HepG2 (cell line): Measurements from ENCODE around the gene B4GALT1. TPM values are rescaled to one million over a fixed set of nuclear protein-coding genes. Genes with fewer than 3 reads are reported as not detected.
A peak's percentile ranks its signal among the peaks of the same experiment; 100 is the strongest.

Experiments
- ATAC-seq: fragments of 200-7000 bp; cut with Tn5 transposase; 3 replicates; pipeline ENCODE4 v1.9.1; 2020; ENCODE audit warnings: mild to moderate bottlenecking, moderate library complexity
- BruUV-seq: library from RNA; stranded (reverse); fragments of 400-500 nt; replicated peaks from 2 replicates; lab custom pipeline; 2021; lab: Mats Ljungman, UMichigan
- CTCF ChIA-PET: fragments of 300-600 bp; formaldehyde crosslinking; extraction: SDS; loops from one replicate; lab custom pipeline; 2021; ENCODE audit warnings: low total read pairs, inconsistent platforms, low intra/inter-chr PET ratio; lab: Yijun Ruan, JAX
- POLR2A ChIA-PET: fragments of 350-600 bp; sonication (Branson Sonifier 250); formaldehyde crosslinking; loops from one replicate; lab custom pipeline; 2020; ENCODE audit warnings: antibody characterized with exemption, inconsistent platforms; lab: Yijun Ruan, JAX
- DNase-seq: peaks from one replicate; pipeline ENCODE4 v3.0.0-alpha.2; 2015; ENCODE audit warnings: low spot score
- FAIRE-seq: peaks from 3 replicates; lab custom pipeline; 2011; peaks lifted over from hg19 to GRCh38; lab: Jason Lieb, UNC
- H2AFZ ChIP-seq: one replicate; pipeline ENCODE4 v1.6.1; 2011; ENCODE audit warnings: low read length, inconsistent platforms
- H3K27ac ChIP-seq: fragments of 300-600 bp; 3 replicates; pipeline ENCODE4 v1.8.0; 2011; ENCODE audit warnings: mixed run types, mild to moderate bottlenecking, mixed read lengths, low read length, inconsistent platforms; ENCODE audit not compliant: insufficient read depth; ENCODE audit errors: extremely low read length
- H3K27me3 ChIP-seq, 2 experiments: fragments of 200-600 bp in 1 of 2; 2 replicates in 1 of 2; 3 replicates in 1 of 2; pipeline versions ENCODE4 v1.6.0 to v1.8.0; 2011; ENCODE audit warnings: low read length in 2 of 2, mild to moderate bottlenecking in 2 of 2, moderate library complexity in 2 of 2, inconsistent platforms in 1 of 2; ENCODE audit not compliant: insufficient read depth in 2 of 2, control insufficient read depth in 1 of 2
- H3K36me3 ChIP-seq, 2 experiments: fragments of 200-600 bp in 1 of 2; replicated peaks in 1 of 2; 2 replicates in 1 of 2; 3 replicates in 1 of 2; pipeline versions ENCODE4 v1.5.1 to v1.8.0; 2011; ENCODE audit warnings: low read length in 2 of 2, inconsistent platforms in 1 of 2; ENCODE audit not compliant: insufficient read depth in 2 of 2, control insufficient read depth in 1 of 2
- H3K4me1 ChIP-seq: 2 replicates; pipeline ENCODE4 v1.5.1; 2012; ENCODE audit warnings: low read length, inconsistent platforms; ENCODE audit not compliant: insufficient read depth
- H3K4me2 ChIP-seq: 2 replicates; pipeline ENCODE4 v1.6.0; 2011; ENCODE audit warnings: low read depth, low read length, inconsistent platforms
- H3K4me3 ChIP-seq, 3 experiments: fragments of 200-600 bp in 1 of 3; sonication (generic), shearing (Covaris generic) in 1 of 3; replicated peaks in 1 of 3; 2 replicates each; pipeline ENCODE4 v1.5.1; 2011 to 2016; ENCODE audit warnings: low read length in 3 of 3, inconsistent platforms in 2 of 3, low read depth in 2 of 3, mild to moderate bottlenecking in 2 of 3, control low read depth in 1 of 3, mixed read lengths in 1 of 3; ENCODE audit not compliant: insufficient read depth in 1 of 3
- H3K79me2 ChIP-seq: one replicate; pipeline ENCODE4 v1.6.1; 2011; ENCODE audit warnings: low read length, inconsistent platforms; ENCODE audit not compliant: insufficient read depth
- H3K9ac ChIP-seq: 2 replicates; pipeline ENCODE4 v1.6.0; 2011; ENCODE audit warnings: mild to moderate bottlenecking, low read depth, low read length, inconsistent platforms; ENCODE audit not compliant: insufficient read depth
- H3K9me3 ChIP-seq: 2 replicates; pipeline ENCODE4 v1.5.1; 2012; ENCODE audit warnings: mild to moderate bottlenecking, low read length
- H4K20me1 ChIP-seq: 2 replicates; pipeline ENCODE4 v1.6.0; 2011; ENCODE audit warnings: inconsistent platforms, mild to moderate bottlenecking, low read length, moderate library complexity; ENCODE audit not compliant: insufficient read depth
- CENPX ChIP-seq: sonication (generic); formaldehyde crosslinking; IDR thresholded peaks from 2 replicates; pipeline ENCODE4 v1.9.0; 2021; ENCODE audit warnings: mild to moderate bottlenecking, missing genetic modification reagents, moderate library complexity
- GTF3A ChIP-seq: sonication (generic); formaldehyde crosslinking; conservative IDR thresholded peaks from 2 replicates; pipeline ENCODE4 v1.4.0; 2020; ENCODE audit warnings: mild to moderate bottlenecking, missing genetic modification reagents
- KAT8 ChIP-seq: IDR thresholded peaks from 2 replicates; pipeline ENCODE4 v1.6.1; 2016; ENCODE audit warnings: missing genetic modification reagents, missing compliant biosample characterization
- KDM1A ChIP-seq: IDR thresholded peaks from 2 replicates; pipeline ENCODE4 v1.6.1; 2016; ENCODE audit warnings: missing compliant biosample characterization
- NCOR1 ChIP-seq: fragments of 200-600 bp; sonication (generic); IDR thresholded peaks from 2 replicates; pipeline ENCODE4 v1.7.0; 2017; ENCODE audit warnings: antibody characterized with exemption, low read length, borderline replicate concordance
- NFIB ChIP-seq: sonication (generic); formaldehyde crosslinking; IDR thresholded peaks from 2 replicates; pipeline ENCODE4 v1.9.0; 2021; ENCODE audit warnings: missing genetic modification reagents, mild to moderate bottlenecking, borderline replicate concordance
- THAP11 ChIP-seq: IDR thresholded peaks from 2 replicates; pipeline ENCODE4 v1.6.1; 2016; ENCODE audit warnings: missing biosample characterization, missing genetic modification reagents
- TSC22D2 ChIP-seq: sonication (generic); formaldehyde crosslinking; IDR thresholded peaks from 2 replicates; pipeline ENCODE4 v1.5.1; 2020; ENCODE audit warnings: missing genetic modification reagents, mild to moderate bottlenecking, borderline replicate concordance
- ZNF598 ChIP-seq: sonication (generic); formaldehyde crosslinking; IDR thresholded peaks from 2 replicates; pipeline ENCODE4 v1.5.1; 2020; ENCODE audit warnings: mild to moderate bottlenecking, missing genetic modification reagents, borderline replicate concordance
- ZSCAN12 ChIP-seq: sonication (generic); formaldehyde crosslinking; IDR thresholded peaks from 2 replicates; pipeline ENCODE4 v1.9.0; 2021; ENCODE audit warnings: mild to moderate bottlenecking, missing genetic modification reagents
- WGBS: methylation state at CpG from one replicate; pipeline ENCODE4 v1.1.6; 2017; ENCODE audit warnings: low lambda C conversion rate; 5-methylcytosine and 5-hydroxymethylcytosine counted together
- in situ Hi-C: cut with HindIII; loops from 2 replicates; pipeline ENCODE4 v1.10.0; 2017; ENCODE audit warnings: low pct_unique_long_range_greater_than_20kb; ENCODE audit not compliant: extremely low pct_ligation_motif_present
- intact Hi-C: fragments of 100-400 bp; cut with micrococcal nuclease; formaldehyde crosslinking; loops from one replicate; pipeline ENCODE4 v1.10.0; 2022; ENCODE audit not compliant: unreplicated experiment
- polyA plus RNA-seq, 8 experiments: library from polyadenylated mRNA; depleted of rRNA in 3 of 8; stranded (reverse) in 7 of 8; unstranded in 1 of 8; fragments of >200 nt; fragmentation: Illumina TruSeq in 4 of 8; extraction: Trizol in 4 of 8; gene quantifications; 2 replicates each; pipeline versions ENCODE4 v1.2.1 to v1.2.3, GENCODE V29; 2011 to 2016; ENCODE audit warnings: low read depth in 4 of 8, missing spikeins in 1 of 8, mixed read lengths in 1 of 8; ENCODE audit not compliant: insufficient read depth in 1 of 8
- total RNA-seq, 5 experiments: library from RNA; depleted of rRNA; stranded (reverse); fragments of >200 nt; fragmentation: Illumina TruSeq; extraction: Trizol; gene quantifications; 2 replicates each; pipeline ENCODE4 v1.2.3, GENCODE V29; 2016; ENCODE audit warnings: low read depth in 1 of 5
- TF ChIP-seq, protein P1 (sequence below): sonication (generic); formaldehyde crosslinking; IDR thresholded peaks from 2 replicates; pipeline ENCODE4 v1.8.1; 2023; ENCODE audit warnings: mild to moderate bottlenecking, missing genetic modification reagents, borderline replicate concordance
- TF ChIP-seq, protein P2 (sequence below): fragments of 450-650 bp; IDR thresholded peaks from 2 replicates; pipeline ENCODE4 v1.6.1; 2017; ENCODE audit warnings: mild to moderate bottlenecking
- TF ChIP-seq, protein P3 (sequence below): IDR thresholded peaks from 2 replicates; pipeline ENCODE4 v1.6.1; 2012; ENCODE audit warnings: low read depth, low read length, improper control_type of control experiment
- TF ChIP-seq, protein P4 (sequence below): sonication (generic); formaldehyde crosslinking; IDR thresholded peaks from 2 replicates; pipeline ENCODE4 v1.5.0; 2020; ENCODE audit warnings: mild to moderate bottlenecking, missing genetic modification reagents, moderate library complexity

The B4GALT1 gene
- total and polyA plus RNA-seq, 2 of the 13 experiments (the other 11 are each of a cell fraction or from before 2014, with no cell fraction given) = 15.7 to 33.5 TPM

DNA sequence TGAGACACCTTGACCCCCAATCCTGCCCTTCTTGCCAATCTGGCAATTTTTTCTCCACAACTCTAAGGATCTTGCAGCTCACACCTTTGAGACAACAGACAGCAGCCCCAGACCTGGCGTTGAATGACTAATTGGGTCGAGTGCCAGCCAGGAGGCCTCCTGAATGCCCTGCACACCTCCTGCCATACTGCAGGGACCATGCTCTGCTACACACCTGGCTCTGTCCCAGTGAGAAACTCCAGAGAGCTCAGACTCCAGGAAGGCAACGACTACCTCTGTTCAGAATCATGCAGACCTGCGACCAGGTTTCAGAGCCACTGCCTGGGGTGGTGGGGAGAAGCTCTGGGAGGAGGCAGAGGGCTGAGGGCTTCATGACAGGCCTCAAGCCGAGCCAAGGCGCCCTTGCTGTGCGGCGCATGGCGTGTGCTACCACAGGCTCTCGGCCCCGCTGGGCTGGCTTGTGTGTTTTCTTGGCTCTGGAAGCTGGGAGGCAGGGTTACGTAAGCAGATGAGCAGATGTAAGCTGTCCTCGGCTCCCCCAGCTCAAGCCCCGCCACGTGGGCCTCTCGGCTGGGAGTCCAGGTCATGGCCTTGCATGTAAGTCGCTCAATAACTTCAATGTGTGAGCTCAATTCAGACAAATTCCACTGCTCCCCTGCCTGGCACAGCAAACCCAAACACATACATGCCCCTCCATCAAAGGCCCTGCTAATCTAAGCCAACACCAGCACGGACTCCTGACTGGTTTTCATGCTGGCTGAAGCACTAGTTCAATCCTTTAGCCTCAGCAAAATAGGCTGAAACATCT lies 27.5 kb downstream of the B4GALT1 start:
- peak overlapping the region; percentile 47 for H3K9ac ChIP-seq
- TF ChIP-seq KDM1A (CRISPR knock-in tag) = 0 out of 2 replicates have a peak, but pooled peaks have one; percentile 10
- TF ChIP-seq, protein P1, sequence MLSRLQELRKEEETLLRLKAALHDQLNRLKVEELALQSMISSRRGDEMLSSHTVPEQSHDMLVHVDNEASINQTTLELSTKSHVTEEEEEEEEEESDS (CRISPR knock-in tag) = no peak
- TF ChIP-seq ZSCAN12 = no peak
- TF ChIP-seq, protein P2, sequence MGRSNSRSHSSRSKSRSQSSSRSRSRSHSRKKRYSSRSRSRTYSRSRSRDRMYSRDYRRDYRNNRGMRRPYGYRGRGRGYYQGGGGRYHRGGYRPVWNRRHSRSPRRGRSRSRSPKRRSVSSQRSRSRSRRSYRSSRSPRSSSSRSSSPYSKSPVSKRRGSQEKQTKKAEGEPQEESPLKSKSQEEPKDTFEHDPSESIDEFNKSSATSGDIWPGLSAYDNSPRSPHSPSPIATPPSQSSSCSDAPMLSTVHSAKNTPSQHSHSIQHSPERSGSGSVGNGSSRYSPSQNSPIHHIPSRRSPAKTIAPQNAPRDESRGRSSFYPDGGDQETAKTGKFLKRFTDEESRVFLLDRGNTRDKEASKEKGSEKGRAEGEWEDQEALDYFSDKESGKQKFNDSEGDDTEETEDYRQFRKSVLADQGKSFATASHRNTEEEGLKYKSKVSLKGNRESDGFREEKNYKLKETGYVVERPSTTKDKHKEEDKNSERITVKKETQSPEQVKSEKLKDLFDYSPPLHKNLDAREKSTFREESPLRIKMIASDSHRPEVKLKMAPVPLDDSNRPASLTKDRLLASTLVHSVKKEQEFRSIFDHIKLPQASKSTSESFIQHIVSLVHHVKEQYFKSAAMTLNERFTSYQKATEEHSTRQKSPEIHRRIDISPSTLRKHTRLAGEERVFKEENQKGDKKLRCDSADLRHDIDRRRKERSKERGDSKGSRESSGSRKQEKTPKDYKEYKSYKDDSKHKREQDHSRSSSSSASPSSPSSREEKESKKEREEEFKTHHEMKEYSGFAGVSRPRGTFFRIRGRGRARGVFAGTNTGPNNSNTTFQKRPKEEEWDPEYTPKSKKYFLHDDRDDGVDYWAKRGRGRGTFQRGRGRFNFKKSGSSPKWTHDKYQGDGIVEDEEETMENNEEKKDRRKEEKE = no peak
- TF ChIP-seq, protein P3, sequence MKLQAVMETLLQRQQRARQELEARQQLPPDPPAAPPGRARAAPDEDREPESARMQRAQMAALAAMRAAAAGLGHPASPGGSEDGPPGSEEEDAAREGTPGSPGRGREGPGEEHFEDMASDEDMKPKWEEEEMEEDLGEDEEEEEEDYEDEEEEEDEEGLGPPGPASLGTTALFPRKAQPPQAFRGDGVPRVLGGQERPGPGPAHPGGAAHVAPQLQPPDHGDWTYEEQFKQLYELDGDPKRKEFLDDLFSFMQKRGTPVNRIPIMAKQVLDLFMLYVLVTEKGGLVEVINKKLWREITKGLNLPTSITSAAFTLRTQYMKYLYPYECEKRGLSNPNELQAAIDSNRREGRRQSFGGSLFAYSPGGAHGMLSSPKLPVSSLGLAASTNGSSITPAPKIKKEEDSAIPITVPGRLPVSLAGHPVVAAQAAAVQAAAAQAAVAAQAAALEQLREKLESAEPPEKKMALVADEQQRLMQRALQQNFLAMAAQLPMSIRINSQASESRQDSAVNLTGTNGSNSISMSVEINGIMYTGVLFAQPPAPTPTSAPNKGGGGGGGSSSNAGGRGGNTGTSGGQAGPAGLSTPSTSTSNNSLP = no peak; the same call in 1 of the 2 replicates
- peak; percentile 29; the same call in 1 of the 2 replicates for TF ChIP-seq NCOR1
- TF ChIP-seq CENPX (CRISPR knock-in tag) = no peak
- no peak for TF ChIP-seq TSC22D2 (CRISPR knock-in tag)
- TF ChIP-seq, protein P4, sequence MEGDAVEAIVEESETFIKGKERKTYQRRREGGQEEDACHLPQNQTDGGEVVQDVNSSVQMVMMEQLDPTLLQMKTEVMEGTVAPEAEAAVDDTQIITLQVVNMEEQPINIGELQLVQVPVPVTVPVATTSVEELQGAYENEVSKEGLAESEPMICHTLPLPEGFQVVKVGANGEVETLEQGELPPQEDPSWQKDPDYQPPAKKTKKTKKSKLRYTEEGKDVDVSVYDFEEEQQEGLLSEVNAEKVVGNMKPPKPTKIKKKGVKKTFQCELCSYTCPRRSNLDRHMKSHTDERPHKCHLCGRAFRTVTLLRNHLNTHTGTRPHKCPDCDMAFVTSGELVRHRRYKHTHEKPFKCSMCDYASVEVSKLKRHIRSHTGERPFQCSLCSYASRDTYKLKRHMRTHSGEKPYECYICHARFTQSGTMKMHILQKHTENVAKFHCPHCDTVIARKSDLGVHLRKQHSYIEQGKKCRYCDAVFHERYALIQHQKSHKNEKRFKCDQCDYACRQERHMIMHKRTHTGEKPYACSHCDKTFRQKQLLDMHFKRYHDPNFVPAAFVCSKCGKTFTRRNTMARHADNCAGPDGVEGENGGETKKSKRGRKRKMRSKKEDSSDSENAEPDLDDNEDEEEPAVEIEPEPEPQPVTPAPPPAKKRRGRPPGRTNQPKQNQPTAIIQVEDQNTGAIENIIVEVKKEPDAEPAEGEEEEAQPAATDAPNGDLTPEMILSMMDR (CRISPR knock-in tag) = peak; percentile 43
- TF ChIP-seq GTF3A (CRISPR knock-in tag) = no peak
- peak; percentile 72 for TF ChIP-seq THAP11 (CRISPR knock-in tag)
- no peak for TF ChIP-seq NFIB (CRISPR knock-in tag)
- peak; percentile 73; the same call in 1 of the 2 replicates for TF ChIP-seq KAT8 (CRISPR knock-in tag)
- peak; percentile 86 for TF ChIP-seq ZNF598 (CRISPR knock-in tag)

More for the DNA sequence above, 27.5 kb downstream of the B4GALT1 start:
- FAIRE-seq (peak; percentile 96), DNase-seq (peak; percentile 88), ATAC-seq (peak; percentile 93)
- Histone ChIP-seq H2AFZ (no peak overlapping the region), H3K4me1 (peaks cover 49% of the 10 kb centered on the region), H4K20me1 (peaks cover 23% of the 10 kb centered on the region), H3K4me3 (peak overlapping the region in 1 of 3 experiments; percentile 39; a peak in 2 of 6 replicates), H3K4me2 (peak overlapping the region; percentile 70), H3K9me3 (no peaks in the 10 kb centered on the region), H3K27ac (peak overlapping the region; percentile 69), H3K79me2 (peaks cover 51% of the 10 kb centered on the region), H3K27me3 (no peaks in the 10 kb centered on the region), H3K36me3 (peaks cover 2 to 12% of the 10 kb centered on the region in 2 experiments; a peak in 3 of 5 replicates)
- intact Hi-C loops = loop anchor here (1.0 to 2.0 kb wide), 2 partner anchors 12 to 23 kb away; no protein-coding TSS in a partner anchor
- in situ Hi-C loops = no loop called here
- CTCF ChIA-PET = no interaction called here
- POLR2A ChIA-PET = interaction anchor here (0.9 to 2.7 kb wide), 7 partner anchors 12 to 151 kb away, joined by 3 to 26 read pairs (median 5); partner anchors contain the start of genes B4GALT1, DNAJA1, NFX1 and SMU1
- BruUV-seq = TSS peak; percentile 30
- WGBS = 50% methylated on average over 3 of the region's 18 CpGs
